NCI-H510A (cell line): ENCODE results near the gene TMEM91.
"Not testable (repeated sequence)": the region's sequence is repeated elsewhere in the genome, so short reads cannot be mapped to it uniquely, and the experiment has no call there.

Experiments
- DNase-seq: peaks from one replicate; lab custom pipeline; 2025; lab: John Stamatoyannopoulos, UW

Gene TMEM91

GRCh38 chr19:41377977-41378709 is 1.8 kb downstream of the TMEM91 start:
- no peak for DNase-seq

DNA sequence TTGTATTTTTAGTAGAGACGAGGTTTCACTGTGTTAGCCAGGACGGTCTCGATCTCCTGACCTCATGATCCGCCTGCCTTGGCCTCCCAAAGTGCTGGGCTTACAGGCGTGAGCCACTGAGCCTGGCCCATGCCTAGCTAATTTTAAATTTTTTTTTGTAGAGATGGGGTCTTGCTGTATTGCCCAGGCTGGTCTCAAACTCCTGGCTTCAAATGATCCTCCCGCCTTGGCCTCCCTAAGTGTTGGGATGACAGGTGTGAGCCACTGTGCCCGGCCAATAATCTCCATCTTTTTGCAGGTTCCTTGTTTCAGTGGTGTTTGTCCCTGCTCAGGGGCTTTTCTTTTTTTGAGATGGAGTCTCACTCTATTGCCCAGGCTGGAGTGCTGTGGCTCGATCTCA is 5.2 kb downstream of the TMEM91 start:
- DNase-seq: not testable (repeated sequence)

DNA sequence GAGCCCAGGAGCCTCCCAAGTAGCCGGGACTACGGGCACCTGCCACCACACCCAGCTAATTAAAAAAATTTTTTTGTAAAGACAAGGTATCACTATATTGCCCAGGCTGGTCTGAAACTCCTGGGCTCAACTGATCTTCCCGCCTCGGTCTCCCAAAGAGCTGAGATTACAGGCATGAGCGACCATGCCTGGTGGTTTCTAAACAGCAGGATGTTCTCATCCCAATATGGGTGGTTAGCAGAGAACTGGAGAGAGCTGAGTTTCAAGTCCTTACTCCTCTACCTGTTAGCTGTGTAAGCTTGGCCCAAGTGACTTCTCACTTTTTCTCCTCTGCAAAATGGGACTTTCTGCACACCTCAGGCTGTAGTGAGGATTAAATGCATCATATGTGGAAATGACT is 8.0 kb downstream of the TMEM91 start:
- DNase-seq: no peak

GRCh38 chr19:41386442-41386841 is 10.1 kb downstream of the TMEM91 start:
- no peak for DNase-seq

DNA sequence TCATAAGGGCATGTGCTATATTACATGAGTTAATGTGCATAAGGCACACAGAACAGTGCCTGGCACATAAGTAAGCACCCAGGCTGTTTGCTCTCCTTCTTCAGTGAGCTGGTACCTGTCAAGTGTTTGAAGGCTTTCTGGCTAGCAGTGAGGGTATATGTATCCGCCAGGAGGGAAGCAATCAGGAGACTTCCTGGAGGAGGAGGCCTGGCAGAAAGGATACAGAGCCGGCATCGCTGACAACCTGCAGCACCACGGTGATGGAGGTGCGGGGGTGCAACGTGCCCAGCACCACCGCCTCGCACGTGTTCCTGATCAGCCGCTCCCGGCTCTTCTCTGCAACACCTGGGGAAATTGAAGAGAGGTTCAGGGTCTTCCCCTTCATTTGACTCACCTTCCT is 15.3 kb downstream of the TMEM91 start:
- DNase-seq: no peak

DNA sequence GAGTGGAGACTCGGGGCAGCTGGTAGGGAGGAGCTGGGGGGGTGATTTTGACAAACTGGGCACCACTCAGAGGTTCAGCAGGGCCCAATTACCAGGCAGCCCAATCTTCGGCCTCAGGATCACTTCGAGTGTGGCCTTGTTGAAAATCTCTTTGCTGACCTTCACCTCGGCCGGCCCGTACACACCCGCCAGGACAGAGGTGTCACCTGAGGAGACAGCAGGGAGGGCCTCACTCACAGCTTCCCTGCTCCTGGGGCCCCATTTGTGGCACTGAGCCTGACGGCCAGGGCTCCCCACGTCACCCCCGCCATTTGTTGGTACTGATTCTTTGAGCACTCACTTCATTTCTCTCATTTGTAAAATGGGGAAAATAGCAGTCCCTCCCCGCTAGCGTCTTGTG is 16.4 kb downstream of the TMEM91 start:
- DNase-seq: no peak

GRCh38 chr19:41395355-41395754 is 19.0 kb downstream of the TMEM91 start:
- DNase-seq: no peak

DNA sequence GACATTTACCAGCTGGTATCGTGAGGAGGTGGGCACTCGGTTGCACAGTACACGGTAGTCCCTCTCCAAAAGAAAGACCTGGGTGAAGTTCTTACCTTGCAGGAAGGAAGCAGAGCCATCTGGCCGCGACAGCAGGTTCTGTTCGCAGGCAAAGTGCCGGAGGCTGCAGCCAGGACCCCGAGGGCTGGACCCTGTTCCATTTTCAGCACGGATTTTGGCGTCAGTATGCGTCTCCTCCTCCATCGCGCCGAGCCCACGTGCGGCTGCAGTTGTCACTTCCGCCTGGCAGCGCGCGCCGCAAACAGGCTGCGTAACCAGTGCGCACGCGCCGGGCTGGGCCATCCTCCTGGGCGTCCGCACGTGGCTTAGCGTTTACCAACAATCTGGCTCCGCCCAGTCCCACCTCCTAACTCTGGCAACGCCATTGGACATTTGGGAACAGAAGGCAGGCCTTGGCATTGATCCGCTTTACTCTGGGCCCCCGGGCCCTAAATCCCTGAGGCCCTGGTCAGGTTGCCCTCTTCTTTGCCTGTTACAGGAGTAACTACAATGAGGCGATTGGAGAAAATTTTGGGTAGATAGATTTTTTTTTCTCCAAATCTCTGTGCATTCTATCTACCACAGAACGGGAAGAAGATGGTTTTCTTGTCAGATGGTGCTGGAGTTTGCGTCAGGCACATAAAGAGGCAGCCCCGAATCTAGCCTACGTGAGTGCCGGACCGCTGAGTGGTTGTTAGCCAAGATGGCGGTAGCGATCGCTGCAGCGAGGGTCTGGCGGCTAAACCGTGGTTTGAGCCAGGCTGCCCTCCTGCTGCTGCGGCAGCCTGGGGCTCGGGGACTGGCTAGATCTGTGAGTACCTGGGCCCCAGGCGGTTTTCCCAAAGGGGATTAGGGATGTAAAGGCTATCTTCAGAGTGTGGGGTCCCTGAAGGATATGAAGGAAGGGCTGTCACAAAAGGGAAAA is 21.0 kb downstream of the TMEM91 start, which contains the start of the genes BCKDHA and EXOSC5:
Gene BCKDHA (plus strand): TSS at position 733 of the 964 bp plus-strand sequence. CDS start 10 bp downstream, at position 743.
Gene EXOSC5 (minus strand): TSS at position 274 of the 964 bp plus-strand sequence. CDS start 31 bp downstream, at position 243.
- DNase-seq: peak; percentile 99

GRCh38 chr19:41398050-41398418 is 21.7 kb downstream of the TMEM91 start:
- no peak for DNase-seq

- DNase-seq: no peak
Observed at GRCh38 chr19:41398598-41398997, 22.3 kb downstream of the TMEM91 start.

DNA sequence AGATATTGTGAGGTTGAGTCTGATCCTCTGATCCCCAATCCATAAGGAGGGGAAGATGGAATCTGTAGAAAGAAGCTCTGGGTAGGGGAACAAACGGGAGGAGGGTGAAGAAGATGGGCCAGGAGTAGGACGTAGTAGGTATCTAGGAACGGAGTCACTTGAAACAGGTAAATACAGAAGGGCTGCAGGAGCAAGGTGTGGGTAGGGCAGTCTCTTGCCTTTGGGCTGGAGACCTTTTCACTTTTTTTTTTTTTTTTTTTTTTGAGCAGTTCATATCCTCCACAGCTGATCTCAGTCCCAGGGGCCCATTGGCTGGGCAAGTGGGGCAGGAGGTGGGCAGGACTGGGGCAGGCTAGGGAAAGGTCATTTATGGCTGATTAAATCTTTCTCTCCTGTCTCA is 22.8 kb downstream of the TMEM91 start:
- DNase-seq: no peak

- no peak for DNase-seq
Observed at GRCh38 chr19:41399525-41399924, 23.2 kb downstream of the TMEM91 start.

GRCh38 chr19:41401483-41401882 is 25.1 kb downstream of the TMEM91 start:
- DNase-seq: no peak

DNA sequence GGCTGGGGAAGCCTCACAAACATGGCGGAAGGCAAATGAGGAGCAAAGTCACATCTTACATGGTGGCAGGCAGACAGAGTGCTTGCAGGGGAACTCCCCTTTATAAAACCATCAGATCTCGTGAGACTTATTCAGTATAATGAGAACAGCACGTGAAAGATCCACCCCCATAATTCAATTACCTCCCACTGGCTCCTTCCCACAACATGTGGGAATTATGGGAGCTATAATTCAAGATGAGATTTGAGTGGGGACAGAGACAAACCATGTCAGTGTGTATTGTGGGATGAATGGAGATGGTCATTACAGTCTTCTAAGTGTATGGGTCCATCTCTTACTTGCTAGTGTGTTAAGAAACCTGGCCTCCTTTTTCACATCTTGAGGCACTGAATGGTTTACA is 25.7 kb downstream of the TMEM91 start:
- DNase-seq: no peak

DNA sequence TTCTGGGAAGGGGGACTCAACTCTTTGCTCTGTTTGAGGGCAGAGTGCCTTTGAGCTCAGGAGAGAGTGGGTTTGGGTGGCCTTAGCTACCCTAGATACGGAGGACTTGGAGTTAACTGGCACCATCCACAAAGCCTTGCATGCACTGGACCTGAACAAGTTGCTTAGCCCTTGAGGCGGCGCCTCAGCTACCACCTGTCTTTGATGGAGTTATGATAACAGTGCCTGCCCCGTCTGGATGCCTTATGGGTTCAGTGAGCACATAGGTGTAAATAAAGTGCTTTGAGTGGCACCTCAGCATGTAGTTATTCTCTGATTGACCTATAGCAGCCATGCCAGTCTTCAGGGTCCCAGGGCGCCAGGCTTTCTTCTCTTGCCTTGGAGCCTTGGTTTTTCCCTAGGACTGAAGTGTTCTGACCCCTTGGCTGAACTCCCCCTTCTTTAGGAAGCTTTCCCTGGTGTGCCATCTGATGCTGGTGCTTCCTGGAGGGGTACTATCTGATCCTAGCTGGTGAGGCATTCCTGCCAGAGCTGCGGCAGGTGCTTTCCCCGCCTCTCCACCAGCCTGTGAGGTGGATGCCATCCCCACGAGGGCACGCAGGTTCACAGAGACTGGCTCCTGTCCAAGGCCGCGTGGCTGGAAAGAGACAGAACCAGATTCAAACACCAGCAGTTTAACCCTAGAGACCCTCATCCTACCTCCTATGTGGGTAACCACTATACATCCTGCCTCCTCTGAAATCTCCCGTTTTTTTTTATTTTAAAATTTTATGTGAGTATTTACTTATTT is 27.0 kb downstream of the TMEM91 start:
- DNase-seq: peak; percentile 59

DNA sequence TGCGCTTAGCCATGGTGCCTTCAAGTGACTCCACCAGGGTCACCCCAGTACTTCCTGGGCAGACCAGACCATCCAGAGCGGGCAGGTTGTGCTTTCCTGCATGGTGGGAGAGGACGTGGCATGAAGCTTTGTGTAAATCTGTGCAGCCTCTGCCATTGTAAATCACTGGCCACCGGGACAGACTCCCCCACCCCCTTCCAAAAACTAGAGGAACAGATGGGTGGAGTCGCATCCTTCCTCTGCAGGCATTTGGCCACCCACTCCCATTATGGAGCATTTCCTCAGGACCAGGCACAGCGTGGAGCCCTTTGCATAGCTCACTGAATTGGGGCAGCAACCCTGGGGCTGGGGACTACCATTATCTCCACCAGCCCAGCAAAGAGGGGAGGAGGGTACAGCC is 29.4 kb downstream of the TMEM91 start:
- no peak for DNase-seq

- DNase-seq: no peak
Observed at GRCh38 chr19:41407271-41407670, 30.9 kb downstream of the TMEM91 start.

DNA sequence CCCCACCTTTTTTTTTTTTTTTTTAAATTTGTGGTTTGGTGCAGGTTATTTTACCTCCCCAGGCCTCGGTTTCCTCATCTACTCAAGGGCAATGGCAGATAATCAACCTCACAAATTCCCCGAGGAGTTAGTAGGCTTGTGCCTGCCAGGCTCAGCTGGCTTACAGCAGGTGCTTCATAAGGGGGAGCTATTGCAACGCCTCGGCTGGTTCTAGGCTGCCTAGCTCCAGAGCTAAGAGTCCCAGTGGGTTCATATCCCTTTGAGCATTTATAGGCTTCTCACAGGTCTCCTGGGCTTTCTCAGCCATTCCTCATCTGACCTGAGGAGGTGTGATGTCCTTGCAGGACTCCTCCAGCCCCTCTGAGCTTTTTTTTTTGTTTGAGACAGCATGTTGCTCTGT is 31.9 kb downstream of the TMEM91 start:
- DNase-seq: no peak

GRCh38 chr19:41408846-41409245 is 32.5 kb downstream of the TMEM91 start:
- DNase-seq: not testable (repeated sequence)

- peak; percentile 77 for DNase-seq
Observed at GRCh38 chr19:41409288-41409687, 33.0 kb downstream of the TMEM91 start.

DNA sequence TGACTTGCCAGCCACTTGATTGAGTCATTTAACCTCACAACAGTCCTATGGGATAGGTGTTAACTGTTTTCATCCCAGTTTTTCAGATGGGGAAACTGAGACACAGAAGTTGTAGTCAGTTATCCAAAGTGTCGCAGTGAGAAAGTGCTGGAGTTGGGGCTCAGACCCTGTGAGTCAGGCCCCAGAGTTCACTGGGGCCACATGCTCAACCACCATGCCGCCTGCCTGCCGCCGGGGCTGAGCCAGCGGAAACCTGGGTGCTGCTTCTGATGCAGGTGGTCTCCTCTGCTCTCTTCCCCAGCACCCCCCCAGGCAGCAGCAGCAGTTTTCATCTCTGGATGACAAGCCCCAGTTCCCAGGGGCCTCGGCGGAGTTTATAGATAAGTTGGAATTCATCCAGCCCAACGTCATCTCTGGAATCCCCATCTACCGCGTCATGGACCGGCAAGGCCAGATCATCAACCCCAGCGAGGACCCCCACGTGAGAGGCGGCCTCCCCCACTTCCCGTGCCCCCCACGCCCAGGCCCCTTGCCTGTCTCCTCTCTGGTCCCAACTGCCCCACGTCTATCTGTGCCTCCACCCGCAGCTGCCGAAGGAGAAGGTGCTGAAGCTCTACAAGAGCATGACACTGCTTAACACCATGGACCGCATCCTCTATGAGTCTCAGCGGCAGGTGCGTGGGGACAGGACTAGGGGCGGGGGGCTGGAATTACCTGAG is 34.2 kb downstream of the TMEM91 start:
- no peak for DNase-seq
